Stomach smooth muscle (tissue), 2 donors: ENCODE results near the gene DEK.

Experiments
- H3K27ac ChIP-seq: one replicate; pipeline ENCODE4 v1.7.0; 2013; ENCODE audit warnings: mild to moderate bottlenecking, low read length, inconsistent platforms
- H3K27me3 ChIP-seq, 2 donors: one replicate each; pipeline ENCODE4 v1.7.0; 2013; ENCODE audit warnings: low read length in 2 of 2; ENCODE audit not compliant: insufficient read depth in 2 of 2, control insufficient read depth in 1 of 2
- H3K36me3 ChIP-seq, 2 donors: one replicate each; pipeline ENCODE4 v1.7.0; 2013; ENCODE audit warnings: low read length in 2 of 2; ENCODE audit not compliant: control insufficient read depth in 2 of 2, insufficient read depth in 2 of 2
- H3K4me1 ChIP-seq: one replicate; pipeline ENCODE4 v1.7.0; 2013; ENCODE audit warnings: low read length; ENCODE audit not compliant: control insufficient read depth, insufficient read depth
- H3K4me3 ChIP-seq, 2 donors: one replicate each; pipeline ENCODE4 v1.7.0; 2013; ENCODE audit warnings: low read length in 2 of 2
- H3K9ac ChIP-seq, 2 donors: one replicate each; pipeline ENCODE4 v1.7.0; 2013; ENCODE audit warnings: low read length in 2 of 2, mild to moderate bottlenecking in 1 of 2
- H3K9me3 ChIP-seq, 2 donors: one replicate each; pipeline ENCODE4 v1.7.0; 2013; ENCODE audit warnings: low read length in 2 of 2; ENCODE audit not compliant: control insufficient read depth in 2 of 2
- donor health status: healthy.
- donor health status: Pancreatic carcinoma.

DEK gene

DNA sequence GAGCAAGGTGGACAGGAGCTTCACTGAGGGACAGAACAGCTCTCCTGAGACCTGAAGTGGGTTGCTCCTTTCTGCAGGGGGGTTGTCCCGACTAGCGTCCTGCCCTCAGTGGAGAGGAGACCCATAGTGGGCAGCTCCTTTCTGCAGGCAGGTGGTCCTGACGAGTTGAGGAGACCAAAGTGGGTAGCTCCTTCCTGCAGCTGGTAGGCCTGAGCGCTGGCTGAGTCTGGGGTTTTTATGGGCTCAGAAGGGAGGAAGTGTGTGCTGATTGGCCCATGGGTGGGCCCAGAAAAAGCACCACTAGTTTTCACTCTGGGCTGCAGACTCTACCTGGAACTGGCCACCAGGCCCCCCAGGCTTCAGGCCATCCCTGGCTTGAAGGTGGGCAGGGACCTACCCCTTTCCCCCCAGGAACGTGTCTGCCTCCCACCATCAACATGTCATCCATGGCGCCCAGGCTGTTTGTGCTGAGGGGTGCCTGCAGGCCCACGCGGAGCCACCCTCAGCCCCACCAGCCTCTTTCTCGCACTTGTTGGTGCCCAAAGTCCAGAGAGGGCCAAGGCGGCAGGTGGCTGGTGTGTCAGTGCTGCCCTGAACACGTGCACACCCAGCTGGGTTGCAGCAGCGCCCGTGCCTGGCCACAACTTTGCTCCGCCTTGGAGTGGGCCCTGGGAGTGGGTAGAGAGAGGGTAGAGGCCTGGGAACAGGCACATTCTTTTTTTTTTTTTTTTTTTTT is 1.6 kb upstream of the DEK start:
- Histone ChIP-seq H3K9ac (no peak overlapping the region), H3K4me3 (no peak overlapping the region), H3K27ac (no peak overlapping the region), H3K27me3 (no peaks in the 10 kb centered on the region), H3K9me3 (no peaks in the 10 kb centered on the region), H3K36me3 (no peaks in the 10 kb centered on the region), H3K4me1 (peaks cover 14% of the 10 kb centered on the region)

DNA sequence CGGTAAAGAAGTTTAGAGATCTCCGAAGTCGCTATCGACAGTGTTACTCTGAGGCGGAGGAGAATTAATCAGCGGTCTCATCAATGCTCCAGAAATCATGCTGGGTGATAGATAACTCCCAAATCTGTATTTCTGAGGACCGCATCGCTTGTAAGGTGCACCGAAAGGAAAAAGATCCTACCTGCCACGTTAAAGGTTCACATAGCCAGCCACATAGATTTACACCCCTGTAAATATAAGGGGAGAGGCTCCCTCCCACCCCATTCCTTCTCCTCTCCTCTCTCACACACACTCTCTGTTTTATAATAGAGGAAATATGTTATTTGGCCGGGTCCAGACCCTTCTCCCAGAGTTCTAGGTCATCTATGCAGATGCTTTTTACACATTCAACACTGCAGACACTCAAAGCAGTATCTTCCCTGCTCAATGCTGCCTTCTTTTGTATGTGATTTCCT is 620 bp upstream of the DEK start:
- H3K4me1 ChIP-seq, result peaks cover 15% of the 10 kb centered on the region
- H3K36me3 ChIP-seq, result no peaks in the 10 kb centered on the region
- peak overlapping the region; percentile 83 for H3K27ac ChIP-seq
- H3K4me3 ChIP-seq, result peak overlapping the region; percentile 84 to 89
- peak overlapping the region; percentile 83 to 84 for H3K9ac ChIP-seq
- H3K9me3 ChIP-seq, result no peaks in the 10 kb centered on the region
- H3K27me3 ChIP-seq, result no peaks in the 10 kb centered on the region

- peak overlapping the region; percentile 71 for H3K27ac ChIP-seq
- no peaks in the 10 kb centered on the region for H3K9me3 ChIP-seq
- H3K36me3 ChIP-seq, result no peaks in the 10 kb centered on the region
- H3K27me3 ChIP-seq, result no peaks in the 10 kb centered on the region
- peak overlapping the region; percentile 61 to 78 for H3K9ac ChIP-seq
- H3K4me3 ChIP-seq, result peak overlapping the region; percentile 73 to 89
- peaks cover 15% of the 10 kb centered on the region for H3K4me1 ChIP-seq
Observed at GRCh38 chr6:18263418-18264218, 712 bp downstream of the DEK start.

GRCh38 chr6:18262702-18263417 is 1.5 kb downstream of the DEK start:
- Histone ChIP-seq H3K9ac (peak overlapping the region; percentile 30 to 61), H3K9me3 (no peaks in the 10 kb centered on the region), H3K4me1 (peaks cover 15% of the 10 kb centered on the region), H3K4me3 (peak overlapping the region; percentile 73 to 89), H3K27ac (no peak overlapping the region), H3K36me3 (no peaks in the 10 kb centered on the region), H3K27me3 (no peaks in the 10 kb centered on the region)

- Histone ChIP-seq H3K36me3 (peaks cover 0 to 4% of the 10 kb centered on the region in 2 donors), H3K9ac (no peak overlapping the region), H3K27ac (no peak overlapping the region), H3K27me3 (no peaks in the 10 kb centered on the region), H3K9me3 (no peaks in the 10 kb centered on the region), H3K4me1 (peaks cover 15% of the 10 kb centered on the region), H3K4me3 (no peak overlapping the region)
Observed at GRCh38 chr6:18261877-18262276, 2.5 kb downstream of the DEK start.

DNA sequence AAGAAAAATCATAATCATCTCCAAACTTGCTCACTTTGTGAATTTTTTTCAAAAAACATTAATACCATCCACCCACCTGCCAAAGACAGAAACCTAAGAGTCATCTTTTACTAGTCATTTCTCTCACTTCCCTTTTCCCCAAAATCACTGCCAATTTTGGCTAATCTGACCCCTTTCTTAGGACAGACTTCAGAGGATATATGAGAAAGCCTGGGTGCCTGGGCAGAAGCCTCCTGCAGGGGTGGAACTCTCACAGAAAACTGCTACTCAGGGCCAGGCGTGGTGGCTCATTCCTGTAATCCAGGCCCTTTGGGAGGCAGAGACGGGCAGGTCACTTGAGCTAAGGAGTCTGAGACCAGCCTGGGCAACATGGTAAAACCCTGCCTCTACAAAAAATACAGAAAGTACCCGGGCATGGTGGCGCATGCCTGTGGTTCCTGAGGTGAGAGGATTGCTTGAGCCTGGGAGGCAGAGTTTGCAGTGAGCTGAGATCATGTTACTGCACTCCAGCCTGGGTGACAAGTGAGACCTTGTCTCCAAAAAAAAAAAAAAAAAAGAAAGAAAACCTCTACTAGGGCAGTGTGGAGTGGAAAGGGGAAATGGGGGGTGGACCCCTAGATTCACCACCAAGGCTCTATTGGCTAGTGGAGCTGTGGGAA is 3.8 kb downstream of the DEK start:
- Histone ChIP-seq H3K9me3 (no peaks in the 10 kb centered on the region), H3K4me3 (no peak overlapping the region), H3K27me3 (no peaks in the 10 kb centered on the region), H3K9ac (no peak overlapping the region), H3K36me3 (peaks cover 0 to 6% of the 10 kb centered on the region in 2 donors), H3K4me1 (peaks cover 15% of the 10 kb centered on the region), H3K27ac (no peak overlapping the region)

GRCh38 chr6:18259675-18260447 is 4.5 kb downstream of the DEK start:
- H3K4me1 ChIP-seq, result peaks cover 15% of the 10 kb centered on the region
- no peak overlapping the region for H3K4me3 ChIP-seq
- no peak overlapping the region for H3K27ac ChIP-seq
- no peak overlapping the region for H3K9ac ChIP-seq
- H3K27me3 ChIP-seq, result no peaks in the 10 kb centered on the region
- H3K36me3 ChIP-seq, result peaks cover 0 to 10% of the 10 kb centered on the region in 2 donors
- no peaks in the 10 kb centered on the region for H3K9me3 ChIP-seq

DNA sequence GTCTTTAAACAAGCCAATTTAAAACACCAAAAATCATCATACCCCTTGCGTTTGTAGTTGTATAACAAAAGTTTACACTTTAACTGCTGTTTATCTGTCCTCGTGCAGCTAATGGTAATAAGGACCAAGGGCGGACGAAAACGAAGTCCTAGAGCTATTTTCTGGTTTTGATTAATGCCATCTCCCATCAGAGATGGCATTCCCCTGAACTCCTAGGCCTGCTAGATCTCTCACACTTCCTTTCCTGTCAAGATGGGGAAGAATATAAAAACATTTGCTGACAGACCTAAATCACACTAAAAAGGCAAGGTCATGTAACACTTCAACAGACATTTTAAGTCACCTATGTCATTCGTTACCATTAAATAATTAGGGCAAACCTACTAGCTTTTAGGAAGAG is 9.5 kb downstream of the DEK start:
- Histone ChIP-seq H3K27ac (no peak overlapping the region), H3K4me3 (no peak overlapping the region), H3K9ac (no peak overlapping the region), H3K9me3 (no peaks in the 10 kb centered on the region), H3K4me1 (no peaks in the 10 kb centered on the region), H3K36me3 (peaks cover 0 to 17% of the 10 kb centered on the region in 2 donors), H3K27me3 (no peaks in the 10 kb centered on the region)

- Histone ChIP-seq H3K27me3 (no peaks in the 10 kb centered on the region), H3K9ac (no peak overlapping the region), H3K36me3 (peaks cover 0 to 20% of the 10 kb centered on the region in 2 donors), H3K4me3 (no peak overlapping the region), H3K27ac (no peak overlapping the region), H3K9me3 (no peaks in the 10 kb centered on the region), H3K4me1 (no peaks in the 10 kb centered on the region)
Observed at GRCh38 chr6:18253635-18254034, 10.7 kb downstream of the DEK start.

DNA sequence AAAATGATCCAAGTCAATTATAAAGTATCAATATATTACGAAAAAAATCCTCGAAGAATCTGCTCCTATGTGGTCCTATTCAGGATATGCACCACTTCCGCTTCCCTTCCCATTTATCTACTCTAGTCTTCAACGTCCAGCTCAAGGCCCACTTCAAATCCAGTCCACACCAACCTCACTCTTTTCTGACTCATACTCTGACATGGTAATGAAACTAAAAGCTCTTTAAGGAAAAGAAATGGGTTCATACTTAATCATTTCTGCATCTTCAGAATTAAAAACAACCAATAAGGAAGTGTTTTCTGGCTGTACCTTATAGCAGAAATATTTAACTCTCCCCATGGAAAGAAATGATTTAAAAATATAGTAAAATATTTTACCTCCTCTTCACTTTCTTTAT is 15.1 kb downstream of the DEK start:
- H3K27ac ChIP-seq, result no peak overlapping the region
- peaks cover 2 to 24% of the 10 kb centered on the region in 2 donors for H3K36me3 ChIP-seq

More for the DNA sequence above, 15.1 kb downstream of the DEK start:
- Histone ChIP-seq H3K9me3 (no peaks in the 10 kb centered on the region), H3K4me1 (no peaks in the 10 kb centered on the region), H3K4me3 (no peak overlapping the region), H3K9ac (no peak overlapping the region), H3K27me3 (no peaks in the 10 kb centered on the region)
